H1 (cell line): Measurements from ENCODE around the gene REG4. TPM values are rescaled to one million over a fixed set of nuclear protein-coding genes. Genes with fewer than 3 reads are reported as not detected.

Experiments
- CTCF ChIA-PET: fragments of 300-600 bp; sonication (Branson Sonifier 250); formaldehyde crosslinking; loops from one replicate; lab custom pipeline; 2021; ENCODE audit not compliant: partially characterized antibody; lab: Charles Lee
- POLR2A ChIA-PET: fragments of 300-600 bp; sonication (Branson Sonifier 250); formaldehyde crosslinking; loops from one replicate; lab custom pipeline; 2021; ENCODE audit warnings: inconsistent platforms; ENCODE audit not compliant: partially characterized antibody; lab: Charles Lee
- DNase-seq, 2 experiments: peaks; one replicate each; pipeline versions ENCODE4 v3.0.0 to v3.0.0-alpha.2; 2010 to 2022; ENCODE audit warnings: low spot score in 2 of 2, low read depth in 1 of 2, mixed read lengths in 1 of 2
- FAIRE-seq: peaks from 2 replicates; lab custom pipeline; 2011; peaks lifted over from hg19 to GRCh38; lab: Jason Lieb, UNC
- H2AFZ ChIP-seq: 2 replicates; pipeline ENCODE4 v1.8.1; 2012; ENCODE audit warnings: low read length, inconsistent platforms
- H2AK5ac ChIP-seq: 2 replicates; pipeline ENCODE4 v1.6.1; 2013; ENCODE audit warnings: low read depth, low read length
- H2BK120ac ChIP-seq: replicated peaks from 2 replicates; pipeline ENCODE3; 2013; ENCODE audit warnings: low read depth, low read length, inconsistent platforms
- H2BK12ac ChIP-seq: 2 replicates; pipeline ENCODE4 v1.6.1; 2013; ENCODE audit warnings: low read depth, low read length
- H2BK15ac ChIP-seq: 2 replicates; pipeline ENCODE4 v1.6.1; 2013; ENCODE audit warnings: low read length
- H2BK20ac ChIP-seq: 2 replicates; pipeline ENCODE4 v1.6.1; 2013; ENCODE audit warnings: low read length
- H2BK5ac ChIP-seq: 2 replicates; pipeline ENCODE4 v1.6.1; 2013; ENCODE audit warnings: low read depth, low read length
- H3K14ac ChIP-seq: 2 replicates; pipeline ENCODE4 v1.6.1; 2013; ENCODE audit warnings: inconsistent platforms; ENCODE audit not compliant: insufficient read length
- H3K18ac ChIP-seq: 2 replicates; pipeline ENCODE4 v1.6.1; 2013; ENCODE audit warnings: low read length; ENCODE audit errors: extremely low read depth
- H3K23ac ChIP-seq: 2 replicates; pipeline ENCODE4 v1.6.1; 2013; ENCODE audit warnings: inconsistent platforms; ENCODE audit not compliant: insufficient read length
- H3K23me2 ChIP-seq: 2 replicates; pipeline ENCODE4 v1.6.1; 2013; ENCODE audit warnings: low read depth, low read length
- H3K27ac ChIP-seq: 2 replicates; pipeline ENCODE4 v1.6.1; 2011; ENCODE audit warnings: low read depth, low read length, inconsistent platforms
- H3K27me3 ChIP-seq, 4 experiments: replicated peaks in 1 of 4; 1 replicate in 1 of 4; 2 replicates in 3 of 4; pipeline versions ENCODE4 v1.6.1 to v1.8.1; 2011 to 2013; ENCODE audit warnings: low read length in 3 of 4, mild to moderate bottlenecking in 3 of 4, inconsistent platforms in 2 of 4, mixed read lengths in 2 of 4, moderate library complexity in 1 of 4; ENCODE audit not compliant: control insufficient read depth in 3 of 4, insufficient read depth in 3 of 4; ENCODE audit errors: extremely low read depth in 1 of 4
- H3K36me3 ChIP-seq, 4 experiments: 2 replicates each; pipeline versions ENCODE4 v1.6.1 to v1.8.1; 2011 to 2013; ENCODE audit warnings: mild to moderate bottlenecking in 4 of 4, low read length in 3 of 4, moderate library complexity in 2 of 4, control low read depth in 1 of 4, inconsistent platforms in 1 of 4; ENCODE audit not compliant: insufficient read depth in 4 of 4, control insufficient read depth in 2 of 4
- H3K4ac ChIP-seq: replicated peaks from 2 replicates; pipeline ENCODE3; 2013; ENCODE audit warnings: low read length, low read depth, mixed read lengths, inconsistent platforms; ENCODE audit not compliant: insufficient read length
- H3K4me1 ChIP-seq, 4 experiments: replicated peaks in 1 of 4; 1 replicate in 1 of 4; 2 replicates in 3 of 4; pipeline versions ENCODE4 v1.6.1 to v1.8.1; 2011 to 2013; ENCODE audit warnings: low read length in 3 of 4, inconsistent platforms in 2 of 4, mixed read lengths in 1 of 4; ENCODE audit not compliant: insufficient read depth in 4 of 4, control insufficient read depth in 3 of 4
- H3K4me2 ChIP-seq, 2 experiments: 2 replicates each; pipeline versions ENCODE4 v1.6.1 to v1.8.1; 2011 to 2013; ENCODE audit warnings: low read depth in 2 of 2, low read length in 2 of 2, control low read depth in 1 of 2, inconsistent platforms in 1 of 2, mild to moderate bottlenecking in 1 of 2; ENCODE audit not compliant: insufficient read depth in 1 of 2
- H3K4me3 ChIP-seq, 4 experiments: fragments of 200-600, 300-600 bp in 1 of 4; sonication (generic), shearing (Covaris generic), sonication (Bioruptor Twin) in 1 of 4; 2 replicates each; pipeline versions ENCODE4 v1.5.1 to v1.8.1; 2011 to 2016; ENCODE audit warnings: low read length in 4 of 4, low read depth in 3 of 4, control low read depth in 2 of 4, inconsistent platforms in 2 of 4, mild to moderate bottlenecking in 2 of 4, mixed read lengths in 1 of 4, moderate library complexity in 1 of 4; ENCODE audit not compliant: insufficient read depth in 2 of 4; ENCODE audit errors: extremely low read depth in 1 of 4
- H3K56ac ChIP-seq: replicated peaks from 2 replicates; pipeline ENCODE3; 2013; ENCODE audit warnings: low read depth, mild to moderate bottlenecking, mixed read lengths, low read length, inconsistent platforms; ENCODE audit not compliant: insufficient read length
- H3K79me1 ChIP-seq: 2 replicates; pipeline ENCODE4 v1.6.1; 2013; ENCODE audit warnings: low read depth, low read length, control low read depth
- H3K79me2 ChIP-seq, 2 experiments: 2 replicates each; pipeline versions ENCODE4 v1.6.1 to v1.8.1; 2012 to 2013; ENCODE audit warnings: low read length in 2 of 2, mild to moderate bottlenecking in 2 of 2, inconsistent platforms in 1 of 2; ENCODE audit not compliant: insufficient read depth in 2 of 2, control insufficient read depth in 1 of 2
- H3K9ac ChIP-seq, 4 experiments: replicated peaks in 1 of 4; 1 replicate in 1 of 4; 2 replicates in 3 of 4; pipeline versions ENCODE4 v1.6.1 to v1.8.1; 2011 to 2013; ENCODE audit warnings: low read depth in 3 of 4, low read length in 3 of 4, control low read depth in 2 of 4, mild to moderate bottlenecking in 2 of 4, moderate library complexity in 2 of 4, inconsistent platforms in 1 of 4; ENCODE audit errors: extremely low read depth in 1 of 4
- H3K9me3 ChIP-seq, 2 experiments: 2 replicates each; pipeline versions ENCODE4 v1.6.1 to v1.8.1; 2012 to 2013; ENCODE audit warnings: mild to moderate bottlenecking in 2 of 2, moderate library complexity in 2 of 2, control low read depth in 1 of 2, inconsistent platforms in 1 of 2, low read depth in 1 of 2, low read length in 1 of 2, mixed read lengths in 1 of 2; ENCODE audit not compliant: insufficient read depth in 2 of 2
- H4K20me1 ChIP-seq, 2 experiments: replicated peaks in 1 of 2; 2 replicates each; pipeline versions ENCODE3 to v1.8.1; 2011 to 2013; ENCODE audit warnings: inconsistent platforms in 2 of 2, low read length in 2 of 2, mild to moderate bottlenecking in 1 of 2; ENCODE audit not compliant: insufficient read depth in 2 of 2, control insufficient read depth in 1 of 2
- H4K5ac ChIP-seq: 2 replicates; pipeline ENCODE4 v1.6.1; 2013; ENCODE audit warnings: low read length, low read depth, mixed read lengths, inconsistent platforms; ENCODE audit not compliant: insufficient read length
- H4K8ac ChIP-seq: 2 replicates; pipeline ENCODE4 v1.8.0; 2013; ENCODE audit warnings: mild to moderate bottlenecking, moderate library complexity, low read length, inconsistent platforms; ENCODE audit not compliant: insufficient read depth; ENCODE audit errors: extremely low read depth
- H4K91ac ChIP-seq: replicated peaks from 2 replicates; pipeline ENCODE3; 2013; ENCODE audit warnings: low read length, mixed read lengths, inconsistent platforms; ENCODE audit not compliant: insufficient read length
- KDM1A ChIP-seq: fragments of 200-600, 300-600 bp; sonication (generic); IDR thresholded peaks from 2 replicates; pipeline ENCODE4 v1.7.1; 2016; ENCODE audit warnings: mild to moderate bottlenecking, low read length, borderline replicate concordance
- NANOG ChIP-seq: IDR thresholded peaks from 2 replicates; pipeline ENCODE4 v1.6.1; 2011; ENCODE audit warnings: low read length, low read depth, mild to moderate bottlenecking, inconsistent platforms; ENCODE audit not compliant: insufficient read depth, poor library complexity, severe bottlenecking
- NRF1 ChIP-seq: IDR thresholded peaks from 2 replicates; pipeline ENCODE4 v1.6.1; 2011; ENCODE audit warnings: mild to moderate bottlenecking, low read depth, low read length, improper control_type of control experiment
- PHF8 ChIP-seq: fragments of 200-600 bp; sonication (generic); conservative IDR thresholded peaks from 2 replicates; pipeline ENCODE4 v1.7.1; 2012; ENCODE audit warnings: low read depth, mild to moderate bottlenecking, inconsistent platforms, low read length, moderate library complexity
- SIN3A ChIP-seq, 2 experiments: IDR thresholded peaks in 1 of 2; conservative IDR thresholded peaks in 1 of 2; 2 replicates each; pipeline ENCODE4 v1.6.1; 2011 to 2012; ENCODE audit warnings: low read length in 2 of 2, improper control_type of control experiment in 1 of 2, low read depth in 1 of 2, mild to moderate bottlenecking in 1 of 2
- WGBS, 2 experiments: shearing (Covaris generic) in 1 of 2; methylation state at CpG; one replicate each; pipeline versions ENCODE4 v1.1.6 to v1.1.7; 2013 to 2015; ENCODE audit warnings: low lambda C conversion rate in 2 of 2, mixed read lengths in 2 of 2, inconsistent platforms in 1 of 2, low coverage in 1 of 2, missing lambda C conversion rate in 1 of 2; ENCODE audit not compliant: insufficient replicate concordance in 2 of 2, insufficient coverage in 1 of 2, insufficient read length in 1 of 2; ENCODE audit errors: extremely low coverage in 1 of 2, missing lambda C conversion rate in 1 of 2; 5-methylcytosine and 5-hydroxymethylcytosine counted together
- polyA plus RNA-seq, 7 experiments: library from polyadenylated mRNA; depleted of rRNA in 3 of 7; stranded (reverse) in 5 of 7; unstranded in 2 of 7; fragments of >200 nt in 5 of 7; fragments of 200-250 nt in 2 of 7; gene quantifications; 1 replicate in 5 of 7; 2 replicates in 1 of 7; 4 replicates in 1 of 7; pipeline versions ENCODE4 v1.2.1 to v1.2.3, GENCODE V29; 2011 to 2013; ENCODE audit warnings: missing spikeins in 2 of 7, mixed read lengths in 2 of 7
- total RNA-seq: library from RNA; stranded (reverse); fragmentation: NEBNext Ultra II Directional; extraction: Animal tissue kit (Norgen Biotek cat#: 25700); gene quantifications from 2 replicates; pipeline ENCODE4 v1.2.1, GENCODE V29; 2021

REG4 gene
- total and polyA plus RNA-seq, 2 of the 8 experiments (the other 6 are each of a cell fraction or from before 2014, with no cell fraction given) = not detected

- Histone ChIP-seq H3K14ac (no peak overlapping the region), H3K36me3 (no peaks in the 10 kb centered on the region), H3K9ac (no peak overlapping the region), H2BK5ac (no peak overlapping the region), H2BK15ac (no peak overlapping the region), H2AK5ac (no peak overlapping the region), H3K56ac (no peak overlapping the region), H4K5ac (no peak overlapping the region), H3K4ac (no peak overlapping the region), H3K9me3 (no peaks in the 10 kb centered on the region), H3K4me1 (no peaks in the 10 kb centered on the region), H3K4me3 (no peak overlapping the region), H3K27ac (no peak overlapping the region), H3K23ac (no peak overlapping the region), H4K91ac (no peak overlapping the region), H3K79me2 (no peaks in the 10 kb centered on the region), H3K23me2 (no peaks in the 10 kb centered on the region), H3K27me3 (peaks cover 0 to 2% (median 0%) of the 10 kb centered on the region in 4 experiments; a peak in 1 of 7 replicates), H3K79me1 (no peaks in the 10 kb centered on the region), H2BK20ac (no peak overlapping the region), H3K4me2 (no peak overlapping the region), H4K20me1 (no peaks in the 10 kb centered on the region), H3K18ac (no peak overlapping the region), H2AFZ (no peak overlapping the region), H2BK120ac (no peak overlapping the region), H2BK12ac (no peak overlapping the region), H4K8ac (no peak overlapping the region)
- FAIRE-seq (no peak), DNase-seq (peak in 1 of 2 experiments; percentile 11)
- ChIA-PET POLR2A (no interaction called here), CTCF (interaction anchor here (0.6 to 2.0 kb wide), 6 partner anchors 10 to 219 kb away, joined by 3 to 6 read pairs (median 3); no protein-coding TSS in a partner anchor)
- WGBS, 2 experiments = 95% methylated on average over 1 of the region's 1 CpG; no CpG with 5 or more reads in 1 of the 2 experiments
- TF ChIP-seq NRF1 (no peak), PHF8 (no peak), SIN3A (conservative IDR thresholded peaks at IDR 0.05 in 1 of 2, IDR thresholded peaks at IDR 0.05 in 1 of 2; ENCODE audit: low read depth in 1 of 2, low read length in 2 of 2) (no peak), KDM1A (no peak), NANOG (no peak)
Measured at GRCh38 chr1:119814288-119814687, 3.0 kb upstream of the REG4 start.
